ENCODE data around the gene LCP1. TPM values are rescaled to one million over a fixed set of nuclear protein-coding genes. Genes with fewer than 3 reads are reported as not detected.

LCP1 gene
- total RNA-seq, 4 donors from 2014 or later: 3.7 to 12.5 (median 10.1) TPM

DNA sequence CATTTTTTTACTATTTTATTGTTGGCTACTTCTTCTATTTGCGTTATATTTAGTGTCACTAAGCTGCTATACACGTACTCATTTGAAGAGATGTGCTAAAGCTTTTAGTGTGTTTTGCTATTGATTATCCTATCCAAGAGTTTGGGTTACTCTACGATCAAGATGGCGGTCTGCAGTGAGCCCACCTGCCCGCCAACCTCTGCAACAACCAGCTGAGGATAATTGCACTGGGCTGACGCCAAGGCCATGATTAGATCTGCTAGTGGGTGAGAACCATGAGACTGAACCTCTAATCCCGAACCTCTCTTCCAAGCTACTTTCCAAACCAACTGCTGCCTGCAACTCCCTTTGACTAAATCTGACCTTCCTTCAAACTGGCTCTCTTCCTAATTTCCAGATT lies 78.9 kb downstream of the LCP1 start:
- Histone ChIP-seq H3K4me3 (no peak overlapping the region), H3K36me3 (no peaks in the 10 kb centered on the region), H3K27ac (no peak overlapping the region), H3K4me1 (peaks cover 0 to 6% of the 10 kb centered on the region in 2 donors), H3K27me3 (no peaks in the 10 kb centered on the region), H3K9me3 (no peaks in the 10 kb centered on the region)
- in situ Hi-C loops (cut with MboI; ENCODE audit: low sequenced_read_pairs in 4 of 4): no loop called here
- no peak for DNase-seq
- no peak for TF ChIP-seq POLR2A (IDR thresholded peaks at IDR 0.05)
- TF ChIP-seq, protein P1, sequence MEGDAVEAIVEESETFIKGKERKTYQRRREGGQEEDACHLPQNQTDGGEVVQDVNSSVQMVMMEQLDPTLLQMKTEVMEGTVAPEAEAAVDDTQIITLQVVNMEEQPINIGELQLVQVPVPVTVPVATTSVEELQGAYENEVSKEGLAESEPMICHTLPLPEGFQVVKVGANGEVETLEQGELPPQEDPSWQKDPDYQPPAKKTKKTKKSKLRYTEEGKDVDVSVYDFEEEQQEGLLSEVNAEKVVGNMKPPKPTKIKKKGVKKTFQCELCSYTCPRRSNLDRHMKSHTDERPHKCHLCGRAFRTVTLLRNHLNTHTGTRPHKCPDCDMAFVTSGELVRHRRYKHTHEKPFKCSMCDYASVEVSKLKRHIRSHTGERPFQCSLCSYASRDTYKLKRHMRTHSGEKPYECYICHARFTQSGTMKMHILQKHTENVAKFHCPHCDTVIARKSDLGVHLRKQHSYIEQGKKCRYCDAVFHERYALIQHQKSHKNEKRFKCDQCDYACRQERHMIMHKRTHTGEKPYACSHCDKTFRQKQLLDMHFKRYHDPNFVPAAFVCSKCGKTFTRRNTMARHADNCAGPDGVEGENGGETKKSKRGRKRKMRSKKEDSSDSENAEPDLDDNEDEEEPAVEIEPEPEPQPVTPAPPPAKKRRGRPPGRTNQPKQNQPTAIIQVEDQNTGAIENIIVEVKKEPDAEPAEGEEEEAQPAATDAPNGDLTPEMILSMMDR (IDR thresholded peaks at IDR 0.05 in 4 of 5, conservative IDR thresholded peaks at IDR 0.05 in 1 of 5): no peak
- intact Hi-C loops (cut with DNase I; ENCODE audit: low total_unique reads): no loop called here
- no peak for ATAC-seq

DNA sequence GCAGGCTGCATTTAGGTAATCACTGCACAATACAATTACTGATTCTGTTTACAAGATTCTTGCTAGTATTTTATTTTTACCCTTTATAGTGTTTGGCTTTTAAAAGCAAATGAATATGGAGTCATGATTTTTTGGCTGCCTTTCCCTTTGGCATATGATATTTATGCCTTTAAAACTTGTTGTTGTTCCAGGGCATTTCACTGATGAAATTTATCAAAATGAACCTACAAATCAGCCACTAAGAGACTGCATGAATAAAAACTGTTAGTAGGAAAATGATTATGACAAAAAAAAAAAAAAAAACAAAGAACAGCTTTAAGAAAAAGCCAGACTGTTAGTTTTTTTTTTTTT lies 79.7 kb downstream of the LCP1 start:
- intact Hi-C loops (cut with DNase I; ENCODE audit: low total_unique reads): no loop called here
- Histone ChIP-seq H3K36me3 (no peaks in the 10 kb centered on the region), H3K9me3 (no peaks in the 10 kb centered on the region), H3K27me3 (no peaks in the 10 kb centered on the region), H3K27ac (no peak overlapping the region), H3K4me1 (peaks cover 0 to 6% of the 10 kb centered on the region in 2 donors), H3K4me3 (no peak overlapping the region)
- DNase-seq (no peak), ATAC-seq (no peak)
- in situ Hi-C loops (cut with MboI; ENCODE audit: low sequenced_read_pairs in 4 of 4): no loop called here
- TF ChIP-seq POLR2A (IDR thresholded peaks at IDR 0.05): no peak
- TF ChIP-seq, protein P1 (IDR thresholded peaks at IDR 0.05 in 4 of 5, conservative IDR thresholded peaks at IDR 0.05 in 1 of 5): no peak

DNA sequence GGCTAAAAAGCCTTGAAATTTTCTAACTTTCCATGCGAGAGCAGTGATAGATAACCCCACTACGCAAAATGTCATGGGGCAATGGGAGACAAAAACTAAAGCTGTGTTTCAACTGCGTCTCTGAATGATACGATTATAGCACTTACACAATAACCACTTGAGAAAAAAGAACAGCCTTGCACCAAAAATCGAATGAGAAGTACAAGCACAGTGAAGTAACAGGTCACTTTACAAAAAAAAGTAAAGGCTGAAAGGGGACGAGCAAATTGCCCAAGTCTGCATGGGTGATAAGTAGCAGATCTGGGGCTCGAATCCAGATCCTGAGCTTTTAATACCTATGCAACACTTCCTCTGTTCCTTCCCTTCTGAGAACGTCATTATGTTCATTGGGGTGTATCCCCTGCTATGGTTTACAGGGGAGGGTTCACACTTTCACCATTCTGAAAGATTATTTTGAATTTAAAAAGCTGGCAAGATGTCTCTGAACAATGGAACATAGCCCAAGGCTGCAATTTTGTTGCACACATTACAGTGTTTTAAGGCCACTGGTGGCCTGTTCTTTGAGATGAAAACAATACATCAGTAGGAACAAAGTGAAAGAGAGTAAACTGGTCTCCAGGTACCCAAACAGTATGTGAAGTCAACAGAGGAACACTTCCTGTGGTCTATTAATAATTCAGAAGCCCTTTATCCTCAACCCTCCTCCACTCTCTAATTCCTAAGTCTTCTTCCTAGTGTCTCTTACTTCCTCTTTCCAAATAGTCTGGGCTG lies 80.3 kb downstream of the LCP1 start:
- no peaks in the 10 kb centered on the region for H3K36me3 ChIP-seq
- H3K27me3 ChIP-seq: no peaks in the 10 kb centered on the region
- DNase-seq (no peak), ATAC-seq (no peak)
- intact Hi-C loops (cut with DNase I; ENCODE audit: low total_unique reads): no loop called here
- in situ Hi-C loops (cut with MboI; ENCODE audit: low sequenced_read_pairs in 4 of 4): no loop called here
- no peak overlapping the region for H3K27ac ChIP-seq
- no peaks in the 10 kb centered on the region for H3K9me3 ChIP-seq
- peaks cover 0 to 6% of the 10 kb centered on the region in 2 donors for H3K4me1 ChIP-seq
- no peak for TF ChIP-seq POLR2A (IDR thresholded peaks at IDR 0.05)
- TF ChIP-seq, protein P1 (IDR thresholded peaks at IDR 0.05 in 4 of 5, conservative IDR thresholded peaks at IDR 0.05 in 1 of 5): no peak
- H3K4me3 ChIP-seq: no peak overlapping the region

DNA sequence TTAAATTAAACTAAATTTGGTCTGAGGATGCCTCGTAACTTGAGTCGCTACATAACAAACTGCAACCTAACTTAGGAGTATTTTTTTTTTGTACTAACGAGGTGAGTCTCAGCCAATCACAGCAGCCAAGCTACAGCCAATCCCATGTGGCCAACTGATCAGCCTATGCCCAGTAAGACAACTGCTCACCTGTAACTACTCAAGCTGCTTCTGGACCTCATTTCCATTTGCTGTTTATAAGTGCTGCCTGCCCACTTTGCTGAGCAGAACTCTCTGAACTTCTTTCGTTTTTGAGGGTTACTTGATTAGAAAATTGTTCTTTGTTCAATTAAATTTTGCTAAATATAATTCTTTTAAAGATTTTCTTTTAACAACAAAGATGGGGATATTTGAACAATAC lies 81.0 kb downstream of the LCP1 start:
- DNase-seq (no peak), ATAC-seq (no peak)
- Histone ChIP-seq H3K27me3 (no peaks in the 10 kb centered on the region), H3K27ac (no peak overlapping the region), H3K36me3 (no peaks in the 10 kb centered on the region), H3K4me1 (peaks cover 0 to 6% of the 10 kb centered on the region in 2 donors), H3K4me3 (no peak overlapping the region), H3K9me3 (no peaks in the 10 kb centered on the region)
- intact Hi-C loops (cut with DNase I; ENCODE audit: low total_unique reads): no loop called here
- in situ Hi-C loops (cut with MboI; ENCODE audit: low sequenced_read_pairs in 4 of 4): no loop called here
- no peak for TF ChIP-seq POLR2A (IDR thresholded peaks at IDR 0.05)
- TF ChIP-seq, protein P1 (IDR thresholded peaks at IDR 0.05 in 4 of 5, conservative IDR thresholded peaks at IDR 0.05 in 1 of 5): no peak
